SK-N-SH (cell line): ENCODE measurements around the gene MARCHF7. TPM values are rescaled to one million over a fixed set of nuclear protein-coding genes. Genes with fewer than 3 reads are reported as not detected.

Experiments
- CTCF ChIA-PET: fragments of 300-600, 350-600 bp; formaldehyde crosslinking; extraction: SDS; loops from one replicate; lab custom pipeline; 2021; lab: Yijun Ruan, JAX
- POLR2A ChIA-PET: fragments of 350-600 bp; sonication (Branson Sonifier 250); formaldehyde crosslinking; extraction: SDS; loops from one replicate; lab custom pipeline; 2020; ENCODE audit warnings: antibody characterized with exemption, inconsistent platforms; lab: Yijun Ruan, JAX
- DNase-seq: peaks from one replicate; pipeline ENCODE4 v3.0.0; 2012
- H2AFZ ChIP-seq: fragments of 200-600 bp; sonication (generic); 2 replicates; pipeline ENCODE4 v1.8.1; 2016; ENCODE audit warnings: antibody characterized with exemption, mild to moderate bottlenecking, low read depth
- H3F3A ChIP-seq: fragments of 200-600 bp; sonication (generic); replicated peaks from 2 replicates; pipeline ENCODE3; 2016; ENCODE audit warnings: antibody characterized with exemption, mild to moderate bottlenecking; ENCODE audit not compliant: insufficient read depth
- H3K27ac ChIP-seq, 2 experiments: fragments of 200-500 bp in 1 of 2; fragments of 200-600 bp in 1 of 2; sonication (Bioruptor generic) in 1 of 2; sonication (generic), shearing (Covaris generic) in 1 of 2; 2 replicates each; pipeline versions ENCODE4 v1.5.1 to v1.6.1; 2014 to 2016; ENCODE audit warnings: low read depth in 2 of 2, inconsistent platforms in 1 of 2, low read length in 1 of 2, mild to moderate bottlenecking in 1 of 2, mixed read lengths in 1 of 2
- H3K27me3 ChIP-seq: fragments of 200-600 bp; sonication (generic), shearing (Covaris generic); 2 replicates; pipeline ENCODE4 v1.6.1; 2016; ENCODE audit warnings: mixed run types; ENCODE audit not compliant: insufficient read depth
- H3K36me3 ChIP-seq, 2 experiments: fragments of 200-500 bp in 1 of 2; fragments of 200-600 bp in 1 of 2; sonication (Bioruptor generic) in 1 of 2; sonication (generic) in 1 of 2; replicated peaks in 1 of 2; 2 replicates each; pipeline versions ENCODE3 to v1.5.1; 2014 to 2016; ENCODE audit warnings: low read length in 1 of 2, mild to moderate bottlenecking in 1 of 2; ENCODE audit not compliant: insufficient read depth in 2 of 2, control insufficient read depth in 1 of 2
- H3K4me1 ChIP-seq, 2 experiments: fragments of 200-500 bp in 1 of 2; fragments of 200-600 bp in 1 of 2; sonication (Bioruptor generic) in 1 of 2; sonication (generic), shearing (Covaris generic) in 1 of 2; 2 replicates each; pipeline versions ENCODE4 v1.5.1 to v1.6.1; 2014 to 2016; ENCODE audit warnings: low read depth in 1 of 2, low read length in 1 of 2, mixed run types in 1 of 2; ENCODE audit not compliant: insufficient read depth in 2 of 2, control insufficient read depth in 1 of 2
- H3K4me2 ChIP-seq: fragments of 200-600 bp; sonication (generic), shearing (Covaris generic); 2 replicates; pipeline ENCODE4 v1.6.1; 2017; ENCODE audit warnings: mixed run types
- H3K4me3 ChIP-seq, 2 experiments: fragments of 200-500 bp in 1 of 2; fragments of 200-600 bp in 1 of 2; sonication (Bioruptor generic) in 1 of 2; sonication (generic), shearing (Covaris generic) in 1 of 2; 2 replicates each; pipeline versions ENCODE4 v1.5.1 to v1.8.1; 2014 to 2016; ENCODE audit warnings: low read depth in 2 of 2, inconsistent platforms in 1 of 2, low read length in 1 of 2, mild to moderate bottlenecking in 1 of 2, mixed read lengths in 1 of 2, moderate library complexity in 1 of 2
- H3K79me2 ChIP-seq: fragments of 200-600 bp; sonication (generic); 2 replicates; pipeline ENCODE4 v1.8.1; 2017; ENCODE audit warnings: mild to moderate bottlenecking; ENCODE audit not compliant: insufficient read depth
- H3K9ac ChIP-seq: fragments of 200-600 bp; sonication (generic); 2 replicates; pipeline ENCODE4 v1.6.1; 2017; ENCODE audit warnings: mixed run types
- H3K9me2 ChIP-seq: fragments of 200-600 bp; sonication (generic); 2 replicates; pipeline ENCODE4 v1.6.1; 2017; ENCODE audit warnings: mixed run types
- H3K9me3 ChIP-seq: fragments of 200-600 bp; sonication (generic); 2 replicates; pipeline ENCODE4 v1.6.1; 2017; ENCODE audit warnings: mixed run types, mild to moderate bottlenecking, moderate library complexity
- H4K20me1 ChIP-seq: fragments of 200-600 bp; sonication (generic); 2 replicates; pipeline ENCODE4 v1.6.1; 2017; ENCODE audit warnings: mild to moderate bottlenecking, mixed run types; ENCODE audit not compliant: insufficient read depth
- EZH2phosphoT487 ChIP-seq: fragments of 200-600 bp; sonication (generic); IDR thresholded peaks from 2 replicates; pipeline ENCODE4 v1.6.1; 2017; ENCODE audit warnings: low read depth, mixed run types, mild to moderate bottlenecking, antibody characterized with exemption, moderate library complexity, borderline replicate concordance
- GABPA ChIP-seq: IDR thresholded peaks from 2 replicates; pipeline ENCODE4 v1.4.0; 2012; ENCODE audit warnings: low read depth, mild to moderate bottlenecking
- MEF2A ChIP-seq: IDR thresholded peaks from 2 replicates; pipeline ENCODE4 v1.4.0; 2012; ENCODE audit warnings: low read depth, borderline replicate concordance
- RAD21 ChIP-seq: IDR thresholded peaks from 2 replicates; pipeline ENCODE4 v1.6.1; 2012; ENCODE audit warnings: mild to moderate bottlenecking, low read length
- SIN3A ChIP-seq: IDR thresholded peaks from 2 replicates; pipeline ENCODE4 v1.6.1; 2012; ENCODE audit warnings: low read depth, mild to moderate bottlenecking, low read length, moderate library complexity, borderline replicate concordance
- TEAD4 ChIP-seq: IDR thresholded peaks from 2 replicates; pipeline ENCODE4 v1.4.0; 2012; ENCODE audit warnings: mild to moderate bottlenecking, borderline replicate concordance; ENCODE audit not compliant: insufficient read depth
- YY1 ChIP-seq: IDR thresholded peaks from 2 replicates; pipeline ENCODE4 v1.4.0; 2012; ENCODE audit warnings: low read depth, mild to moderate bottlenecking
- WGBS: methylation state at CpG from one replicate; pipeline ENCODE4 v1.1.6; 2017; ENCODE audit warnings: low lambda C conversion rate; 5-methylcytosine and 5-hydroxymethylcytosine counted together
- polyA plus RNA-seq, 3 experiments: library from polyadenylated mRNA; depleted of rRNA; stranded (reverse); fragments of >200 nt; gene quantifications; 2 replicates each; pipeline ENCODE4 v1.2.3, GENCODE V29; 2012
- TF ChIP-seq, protein P1 (sequence below): IDR thresholded peaks from 2 replicates; pipeline ENCODE4 v1.6.1; 2012; ENCODE audit warnings: mild to moderate bottlenecking, low read depth, low read length, moderate library complexity
- TF ChIP-seq, protein P2 (sequence below): fragments of 150-350 bp; IDR thresholded peaks from 2 replicates; pipeline ENCODE4 v1.6.1; 2016; ENCODE audit warnings: mild to moderate bottlenecking, low read depth, low read length
- TF ChIP-seq, protein P3 (sequence below): IDR thresholded peaks from 2 replicates; pipeline ENCODE4 v1.4.0; 2012; ENCODE audit warnings: low read depth
- TF ChIP-seq, protein P4 (sequence below): fragments of 150-350 bp; IDR thresholded peaks from 2 replicates; pipeline ENCODE4 v1.6.1; 2017; ENCODE audit warnings: antibody characterized with exemption, low read length, low read depth, borderline replicate concordance

Gene MARCHF7
- polyA plus RNA-seq, 1 of the 3 experiments (the other 2 are of a cell fraction), result 20.3 TPM

DNA sequence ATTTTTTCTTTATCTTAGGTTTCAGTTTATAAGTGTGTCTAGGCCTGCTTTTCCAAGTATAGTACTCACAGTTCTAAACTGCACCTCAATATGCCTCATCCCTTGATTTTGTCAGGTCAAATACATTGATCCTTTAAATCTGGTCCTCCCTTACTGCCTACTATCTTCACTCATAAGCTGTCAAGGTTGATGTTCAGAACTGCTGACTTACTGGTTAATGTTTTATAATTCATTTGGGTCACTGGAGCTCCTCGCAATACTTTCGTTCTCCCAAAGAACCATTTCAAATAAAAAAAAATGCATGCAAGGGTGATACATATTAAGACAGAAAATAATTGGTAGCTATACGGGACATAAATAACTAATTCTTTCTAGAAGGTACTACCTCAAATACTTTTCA is 41.3 kb upstream of the MARCHF7 start:
- H3K9me2 ChIP-seq, result no peaks in the 10 kb centered on the region
- 96% methylated on average over 3 of the region's 3 CpGs for WGBS
- no peak overlapping the region for H3K9ac ChIP-seq
- H2AFZ ChIP-seq, result no peak overlapping the region
- H3K27ac ChIP-seq, result no peak overlapping the region
- ChIA-PET POLR2A (no interaction called here), CTCF (no interaction called here)
- H3K36me3 ChIP-seq, result no peaks in the 10 kb centered on the region
- no peaks in the 10 kb centered on the region for H3K9me3 ChIP-seq
- H3K4me1 ChIP-seq, result no peaks in the 10 kb centered on the region
- H3F3A ChIP-seq, result no peaks in the 10 kb centered on the region
- no peaks in the 10 kb centered on the region for H3K79me2 ChIP-seq
- no peaks in the 10 kb centered on the region for H3K27me3 ChIP-seq
- DNase-seq, result no peak
- no peaks in the 10 kb centered on the region for H4K20me1 ChIP-seq
- H3K4me2 ChIP-seq, result no peak overlapping the region
- no peak overlapping the region for H3K4me3 ChIP-seq
- TF ChIP-seq, protein P1, sequence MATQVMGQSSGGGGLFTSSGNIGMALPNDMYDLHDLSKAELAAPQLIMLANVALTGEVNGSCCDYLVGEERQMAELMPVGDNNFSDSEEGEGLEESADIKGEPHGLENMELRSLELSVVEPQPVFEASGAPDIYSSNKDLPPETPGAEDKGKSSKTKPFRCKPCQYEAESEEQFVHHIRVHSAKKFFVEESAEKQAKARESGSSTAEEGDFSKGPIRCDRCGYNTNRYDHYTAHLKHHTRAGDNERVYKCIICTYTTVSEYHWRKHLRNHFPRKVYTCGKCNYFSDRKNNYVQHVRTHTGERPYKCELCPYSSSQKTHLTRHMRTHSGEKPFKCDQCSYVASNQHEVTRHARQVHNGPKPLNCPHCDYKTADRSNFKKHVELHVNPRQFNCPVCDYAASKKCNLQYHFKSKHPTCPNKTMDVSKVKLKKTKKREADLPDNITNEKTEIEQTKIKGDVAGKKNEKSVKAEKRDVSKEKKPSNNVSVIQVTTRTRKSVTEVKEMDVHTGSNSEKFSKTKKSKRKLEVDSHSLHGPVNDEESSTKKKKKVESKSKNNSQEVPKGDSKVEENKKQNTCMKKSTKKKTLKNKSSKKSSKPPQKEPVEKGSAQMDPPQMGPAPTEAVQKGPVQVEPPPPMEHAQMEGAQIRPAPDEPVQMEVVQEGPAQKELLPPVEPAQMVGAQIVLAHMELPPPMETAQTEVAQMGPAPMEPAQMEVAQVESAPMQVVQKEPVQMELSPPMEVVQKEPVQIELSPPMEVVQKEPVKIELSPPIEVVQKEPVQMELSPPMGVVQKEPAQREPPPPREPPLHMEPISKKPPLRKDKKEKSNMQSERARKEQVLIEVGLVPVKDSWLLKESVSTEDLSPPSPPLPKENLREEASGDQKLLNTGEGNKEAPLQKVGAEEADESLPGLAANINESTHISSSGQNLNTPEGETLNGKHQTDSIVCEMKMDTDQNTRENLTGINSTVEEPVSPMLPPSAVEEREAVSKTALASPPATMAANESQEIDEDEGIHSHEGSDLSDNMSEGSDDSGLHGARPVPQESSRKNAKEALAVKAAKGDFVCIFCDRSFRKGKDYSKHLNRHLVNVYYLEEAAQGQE, result no peak
- TF ChIP-seq, protein P2, sequence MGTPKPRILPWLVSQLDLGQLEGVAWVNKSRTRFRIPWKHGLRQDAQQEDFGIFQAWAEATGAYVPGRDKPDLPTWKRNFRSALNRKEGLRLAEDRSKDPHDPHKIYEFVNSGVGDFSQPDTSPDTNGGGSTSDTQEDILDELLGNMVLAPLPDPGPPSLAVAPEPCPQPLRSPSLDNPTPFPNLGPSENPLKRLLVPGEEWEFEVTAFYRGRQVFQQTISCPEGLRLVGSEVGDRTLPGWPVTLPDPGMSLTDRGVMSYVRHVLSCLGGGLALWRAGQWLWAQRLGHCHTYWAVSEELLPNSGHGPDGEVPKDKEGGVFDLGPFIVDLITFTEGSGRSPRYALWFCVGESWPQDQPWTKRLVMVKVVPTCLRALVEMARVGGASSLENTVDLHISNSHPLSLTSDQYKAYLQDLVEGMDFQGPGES, result no peak
- TF ChIP-seq YY1 (no peak), GABPA (no peak), MEF2A (no peak), RAD21 (no peak), SIN3A (no peak), TEAD4 (no peak), EZH2phosphoT487 (no peak)
- TF ChIP-seq, protein P3, sequence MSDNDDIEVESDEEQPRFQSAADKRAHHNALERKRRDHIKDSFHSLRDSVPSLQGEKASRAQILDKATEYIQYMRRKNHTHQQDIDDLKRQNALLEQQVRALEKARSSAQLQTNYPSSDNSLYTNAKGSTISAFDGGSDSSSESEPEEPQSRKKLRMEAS, result no peak
- TF ChIP-seq, protein P4, sequence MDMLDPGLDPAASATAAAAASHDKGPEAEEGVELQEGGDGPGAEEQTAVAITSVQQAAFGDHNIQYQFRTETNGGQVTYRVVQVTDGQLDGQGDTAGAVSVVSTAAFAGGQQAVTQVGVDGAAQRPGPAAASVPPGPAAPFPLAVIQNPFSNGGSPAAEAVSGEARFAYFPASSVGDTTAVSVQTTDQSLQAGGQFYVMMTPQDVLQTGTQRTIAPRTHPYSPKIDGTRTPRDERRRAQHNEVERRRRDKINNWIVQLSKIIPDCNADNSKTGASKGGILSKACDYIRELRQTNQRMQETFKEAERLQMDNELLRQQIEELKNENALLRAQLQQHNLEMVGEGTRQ, result no peak
